Neural cell (in vitro differentiated cells): ENCODE results near the gene HLA-C. TPM values are rescaled to one million over a fixed set of nuclear protein-coding genes. Genes with fewer than 3 reads are reported as not detected.
"Not testable (repeated sequence)": the region's sequence is repeated elsewhere in the genome, so short reads cannot be mapped to it uniquely, and the experiment has no call there.

Experiments used
- H2AFZ ChIP-seq: fragments of 200-600, 300-800 bp; sonication (generic), shearing (Covaris generic); 2 replicates; pipeline ENCODE4 v1.6.0; 2014; ENCODE audit warnings: low read depth, mild to moderate bottlenecking, antibody characterized with exemption, low read length, moderate library complexity
- H3F3A ChIP-seq: fragments of 200-600 bp; shearing (Covaris generic); 2 replicates; pipeline ENCODE4 v1.6.1; 2016; ENCODE audit warnings: mild to moderate bottlenecking, moderate library complexity, mixed read lengths, antibody characterized with exemption, low read length; ENCODE audit not compliant: insufficient read depth, poor library complexity, severe bottlenecking
- H3K27ac ChIP-seq: fragments of 200-600, 300-800 bp; sonication (generic), shearing (Covaris generic); 2 replicates; pipeline ENCODE4 v1.5.1; 2014; ENCODE audit warnings: mild to moderate bottlenecking, low read length, moderate library complexity
- H3K27me3 ChIP-seq: fragments of 300-800, 200-600 bp; sonication (generic), shearing (Covaris generic); 2 replicates; pipeline ENCODE4 v1.6.0; 2014; ENCODE audit warnings: mild to moderate bottlenecking, low read depth, low read length, moderate library complexity; ENCODE audit not compliant: insufficient read depth
- H3K36me3 ChIP-seq: fragments of 300-800, 200-600 bp; sonication (generic), shearing (Covaris generic); 2 replicates; pipeline ENCODE4 v1.5.1; 2014; ENCODE audit warnings: mild to moderate bottlenecking, antibody characterized with exemption, low read length, moderate library complexity; ENCODE audit not compliant: insufficient read depth
- H3K4me2 ChIP-seq: fragments of 300-800, 200-600 bp; sonication (generic), shearing (Covaris generic); 2 replicates; pipeline ENCODE4 v1.6.0; 2014; ENCODE audit warnings: mild to moderate bottlenecking, low read length
- H3K4me3 ChIP-seq: fragments of 300-800, 200-600 bp; sonication (generic), shearing (Covaris generic); 2 replicates; pipeline ENCODE4 v1.5.1; 2014; ENCODE audit warnings: mild to moderate bottlenecking, low read length, moderate library complexity
- H3K79me2 ChIP-seq: fragments of 200-600 bp; shearing (Covaris generic); replicated peaks from 2 replicates; pipeline ENCODE4 v1.6.0; 2014; ENCODE audit warnings: mild to moderate bottlenecking, low read length, moderate library complexity; ENCODE audit not compliant: insufficient read depth
- H3K9ac ChIP-seq: fragments of 300-800, 200-600 bp; sonication (generic), shearing (Covaris generic); 2 replicates; pipeline ENCODE4 v1.6.1; 2016; ENCODE audit warnings: mild to moderate bottlenecking, low read length, mixed read lengths
- H3K9me2 ChIP-seq: fragments of 200-600 bp; shearing (Covaris generic); 2 replicates; pipeline ENCODE4 v1.6.1; 2016; ENCODE audit warnings: mild to moderate bottlenecking, low read length, mixed read lengths; ENCODE audit not compliant: insufficient read depth
- H3K9me3 ChIP-seq: fragments of 200-600, 300-800 bp; sonication (generic), shearing (Covaris generic); 2 replicates; pipeline ENCODE4 v1.6.1; 2016; ENCODE audit warnings: mild to moderate bottlenecking, mixed run types, low read length, moderate library complexity, mixed read lengths
- H4K20me1 ChIP-seq: fragments of 200-600 bp; shearing (Covaris generic); 2 replicates; pipeline ENCODE4 v1.6.1; 2016; ENCODE audit warnings: mild to moderate bottlenecking, mixed run types; ENCODE audit not compliant: insufficient read depth
- EP300 ChIP-seq: fragments of 450-650 bp; conservative IDR thresholded peaks from 2 replicates; pipeline ENCODE4 v1.6.1; 2014; ENCODE audit warnings: antibody characterized with exemption, mild to moderate bottlenecking, moderate library complexity; ENCODE audit not compliant: poor library complexity, severe bottlenecking
- EZH2 ChIP-seq: fragments of 200-600, 300-800 bp; shearing (Covaris generic), sonication (generic); IDR thresholded peaks from 2 replicates; pipeline ENCODE4 v1.6.1; 2014; ENCODE audit warnings: antibody characterized with exemption, low read length, borderline replicate concordance, mild to moderate bottlenecking; ENCODE audit not compliant: insufficient read depth, poor library complexity, severe bottlenecking
- MXI1 ChIP-seq: fragments of 450-650 bp; conservative IDR thresholded peaks from 2 replicates; pipeline ENCODE4 v1.6.1; 2014; ENCODE audit warnings: antibody characterized with exemption, mild to moderate bottlenecking; ENCODE audit not compliant: poor library complexity, severe bottlenecking
- POLR2AphosphoS5 ChIP-seq: IDR thresholded peaks from 2 replicates; pipeline ENCODE4 v1.6.1; 2012
- RAD21 ChIP-seq: fragments of 450-650 bp; conservative IDR thresholded peaks from 2 replicates; pipeline ENCODE4 v1.6.1; 2014; ENCODE audit warnings: antibody characterized with exemption, mild to moderate bottlenecking, moderate library complexity
- REST ChIP-seq: IDR thresholded peaks from 2 replicates; pipeline ENCODE4 v1.6.1; 2012; ENCODE audit warnings: borderline replicate concordance
- SMC3 ChIP-seq: fragments of 450-650 bp; conservative IDR thresholded peaks from 2 replicates; pipeline ENCODE4 v1.6.1; 2014; ENCODE audit warnings: antibody characterized with exemption, mild to moderate bottlenecking, moderate library complexity; ENCODE audit not compliant: poor library complexity
- TAF1 ChIP-seq: IDR thresholded peaks from 2 replicates; pipeline ENCODE4 v1.6.1; 2012; ENCODE audit warnings: low read depth
- polyA plus RNA-seq: library from polyadenylated mRNA; depleted of rRNA; stranded (reverse); fragments of >200 nt; gene quantifications from 2 replicates; pipeline ENCODE4 v1.2.3, GENCODE V29; 2014
- TF ChIP-seq, protein P1 (sequence below): fragments of 450-650 bp; IDR thresholded peaks from 2 replicates; pipeline ENCODE4 v1.5.1; 2014; ENCODE audit warnings: antibody characterized with exemption, mild to moderate bottlenecking, moderate library complexity; ENCODE audit not compliant: poor library complexity, severe bottlenecking

The HLA-C gene
- polyA plus RNA-seq, 1 donor from 2014 or later: 18.0 TPM

GRCh38 chr6:31266567-31267360 is 5.1 kb downstream of the HLA-C start:
- no peak overlapping the region for H3K4me3 ChIP-seq
- no peaks in the 10 kb centered on the region for H4K20me1 ChIP-seq
- no peak overlapping the region for H2AFZ ChIP-seq
- no peak overlapping the region for H3K9ac ChIP-seq
- no peaks in the 10 kb centered on the region for H3K79me2 ChIP-seq
- no peaks in the 10 kb centered on the region for H3K9me2 ChIP-seq
- peaks cover 3% of the 10 kb centered on the region for H3K27me3 ChIP-seq
- no peaks in the 10 kb centered on the region for H3F3A ChIP-seq
- no peaks in the 10 kb centered on the region for H3K36me3 ChIP-seq
- TF ChIP-seq REST: no peak
- no peak for TF ChIP-seq TAF1
- no peak for TF ChIP-seq EP300
- no peak for TF ChIP-seq EZH2
- TF ChIP-seq SMC3: no peak
- TF ChIP-seq, protein P1, sequence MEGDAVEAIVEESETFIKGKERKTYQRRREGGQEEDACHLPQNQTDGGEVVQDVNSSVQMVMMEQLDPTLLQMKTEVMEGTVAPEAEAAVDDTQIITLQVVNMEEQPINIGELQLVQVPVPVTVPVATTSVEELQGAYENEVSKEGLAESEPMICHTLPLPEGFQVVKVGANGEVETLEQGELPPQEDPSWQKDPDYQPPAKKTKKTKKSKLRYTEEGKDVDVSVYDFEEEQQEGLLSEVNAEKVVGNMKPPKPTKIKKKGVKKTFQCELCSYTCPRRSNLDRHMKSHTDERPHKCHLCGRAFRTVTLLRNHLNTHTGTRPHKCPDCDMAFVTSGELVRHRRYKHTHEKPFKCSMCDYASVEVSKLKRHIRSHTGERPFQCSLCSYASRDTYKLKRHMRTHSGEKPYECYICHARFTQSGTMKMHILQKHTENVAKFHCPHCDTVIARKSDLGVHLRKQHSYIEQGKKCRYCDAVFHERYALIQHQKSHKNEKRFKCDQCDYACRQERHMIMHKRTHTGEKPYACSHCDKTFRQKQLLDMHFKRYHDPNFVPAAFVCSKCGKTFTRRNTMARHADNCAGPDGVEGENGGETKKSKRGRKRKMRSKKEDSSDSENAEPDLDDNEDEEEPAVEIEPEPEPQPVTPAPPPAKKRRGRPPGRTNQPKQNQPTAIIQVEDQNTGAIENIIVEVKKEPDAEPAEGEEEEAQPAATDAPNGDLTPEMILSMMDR: no peak
- no peak for TF ChIP-seq POLR2AphosphoS5
- TF ChIP-seq RAD21: no peak
- no peak for TF ChIP-seq MXI1
- H3K27ac ChIP-seq: no peak overlapping the region
- no peaks in the 10 kb centered on the region for H3K9me3 ChIP-seq
- no peak overlapping the region for H3K4me2 ChIP-seq

DNA sequence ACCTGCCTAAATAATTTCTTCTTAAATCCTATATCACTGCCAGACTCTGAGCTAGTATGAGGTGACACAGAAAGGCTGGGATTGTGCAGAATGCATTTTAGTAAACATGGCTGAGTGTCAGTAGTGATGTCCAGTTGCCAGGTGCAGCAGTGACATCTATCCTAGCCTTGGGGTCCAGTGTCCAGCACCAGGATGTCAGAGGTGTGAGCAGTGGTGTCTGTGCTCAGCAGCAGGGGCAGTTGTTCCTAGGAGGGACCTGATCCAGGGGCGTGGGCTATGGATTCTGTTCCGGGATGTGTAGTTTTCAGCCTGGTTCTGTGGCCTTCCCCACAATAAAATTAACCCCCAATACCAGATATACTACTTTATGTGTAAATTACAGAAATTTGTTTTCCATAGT is 6.0 kb downstream of the HLA-C start:
- TF ChIP-seq POLR2AphosphoS5 (no peak), REST (no peak), EZH2 (no peak), EP300 (no peak), MXI1 (no peak), SMC3 (no peak), TAF1 (no peak), RAD21 (no peak)
- TF ChIP-seq, protein P1: no peak
- Histone ChIP-seq H3F3A (no peaks in the 10 kb centered on the region), H4K20me1 (no peaks in the 10 kb centered on the region), H3K79me2 (no peaks in the 10 kb centered on the region), H3K4me3 (no peak overlapping the region), H3K36me3 (no peaks in the 10 kb centered on the region), H3K9ac (no peak overlapping the region), H3K27me3 (peaks cover 3% of the 10 kb centered on the region), H3K27ac (no peak overlapping the region), H3K9me2 (no peaks in the 10 kb centered on the region), H2AFZ (no peak overlapping the region), H3K9me3 (no peaks in the 10 kb centered on the region), H3K4me2 (no peak overlapping the region)

DNA sequence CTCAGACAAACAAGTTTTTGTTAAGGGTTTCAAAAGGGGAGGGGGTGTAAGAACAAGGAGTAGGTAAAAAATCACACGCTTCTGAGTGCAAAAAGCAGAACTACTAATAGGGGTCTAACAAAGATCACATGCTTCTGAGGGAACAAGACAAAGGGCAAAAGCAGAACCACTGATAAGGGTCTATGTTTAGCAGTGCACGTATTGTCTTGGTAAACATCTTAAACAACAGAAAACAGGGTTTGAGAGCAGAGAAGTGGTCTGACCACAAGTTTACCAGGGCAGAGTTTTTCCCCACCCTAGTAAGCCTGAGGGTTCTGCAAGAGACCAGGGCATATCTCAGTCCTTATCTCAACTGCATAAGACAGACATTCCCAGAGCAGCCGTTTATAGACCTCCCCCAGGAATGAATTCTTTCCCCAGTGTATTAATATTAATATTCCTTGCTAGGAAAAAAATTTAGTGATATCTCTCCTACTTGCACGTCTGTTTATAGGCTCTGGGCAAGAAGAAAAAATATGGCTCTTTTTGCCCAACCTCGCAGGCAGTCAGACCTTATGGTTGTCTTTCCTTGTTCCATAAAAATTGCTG is 8.5 kb downstream of the HLA-C start:
- H3K27me3 ChIP-seq, H3K9ac ChIP-seq, H3K4me3 ChIP-seq, H3K4me2 ChIP-seq, H3K79me2 ChIP-seq, H3K9me2 ChIP-seq, H3K27ac ChIP-seq, H3K9me3 ChIP-seq, H3K36me3 ChIP-seq, H2AFZ ChIP-seq, H4K20me1 ChIP-seq, H3F3A ChIP-seq: not testable (repeated sequence)
